ENCODE results near the gene ROR2.

The ROR2 gene

GRCh38 chr9:91736898-91737601 is 213.0 kb downstream of the ROR2 start:
- TF ChIP-seq BACH2 (CRISPR knock-in tag; IDR thresholded peaks at IDR 0.05; ENCODE audit: borderline replicate concordance): no peak
- TF ChIP-seq PPARA (CRISPR knock-in tag; IDR thresholded peaks at IDR 0.05; ENCODE audit: borderline replicate concordance): no peak
- TF ChIP-seq, protein P1, sequence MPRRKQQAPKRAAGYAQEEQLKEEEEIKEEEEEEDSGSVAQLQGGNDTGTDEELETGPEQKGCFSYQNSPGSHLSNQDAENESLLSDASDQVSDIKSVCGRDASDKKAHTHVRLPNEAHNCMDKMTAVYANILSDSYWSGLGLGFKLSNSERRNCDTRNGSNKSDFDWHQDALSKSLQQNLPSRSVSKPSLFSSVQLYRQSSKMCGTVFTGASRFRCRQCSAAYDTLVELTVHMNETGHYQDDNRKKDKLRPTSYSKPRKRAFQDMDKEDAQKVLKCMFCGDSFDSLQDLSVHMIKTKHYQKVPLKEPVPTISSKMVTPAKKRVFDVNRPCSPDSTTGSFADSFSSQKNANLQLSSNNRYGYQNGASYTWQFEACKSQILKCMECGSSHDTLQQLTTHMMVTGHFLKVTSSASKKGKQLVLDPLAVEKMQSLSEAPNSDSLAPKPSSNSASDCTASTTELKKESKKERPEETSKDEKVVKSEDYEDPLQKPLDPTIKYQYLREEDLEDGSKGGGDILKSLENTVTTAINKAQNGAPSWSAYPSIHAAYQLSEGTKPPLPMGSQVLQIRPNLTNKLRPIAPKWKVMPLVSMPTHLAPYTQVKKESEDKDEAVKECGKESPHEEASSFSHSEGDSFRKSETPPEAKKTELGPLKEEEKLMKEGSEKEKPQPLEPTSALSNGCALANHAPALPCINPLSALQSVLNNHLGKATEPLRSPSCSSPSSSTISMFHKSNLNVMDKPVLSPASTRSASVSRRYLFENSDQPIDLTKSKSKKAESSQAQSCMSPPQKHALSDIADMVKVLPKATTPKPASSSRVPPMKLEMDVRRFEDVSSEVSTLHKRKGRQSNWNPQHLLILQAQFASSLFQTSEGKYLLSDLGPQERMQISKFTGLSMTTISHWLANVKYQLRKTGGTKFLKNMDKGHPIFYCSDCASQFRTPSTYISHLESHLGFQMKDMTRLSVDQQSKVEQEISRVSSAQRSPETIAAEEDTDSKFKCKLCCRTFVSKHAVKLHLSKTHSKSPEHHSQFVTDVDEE (CRISPR knock-in tag; IDR thresholded peaks at IDR 0.05): peak; percentile 57; the same call in 1 of the 2 replicates
- no peak for TF ChIP-seq ARNTL (CRISPR knock-in tag; IDR thresholded peaks at IDR 0.05; ENCODE audit: borderline replicate concordance, low read depth)
- peak; percentile 86 for TF ChIP-seq TCF4 (CRISPR knock-in tag; IDR thresholded peaks at IDR 0.05; ENCODE audit: borderline replicate concordance)
- no peak for TF ChIP-seq ISL1 (CRISPR knock-in tag; IDR thresholded peaks at IDR 0.05)
- no peak for TF ChIP-seq ESRRG (CRISPR knock-in tag; IDR thresholded peaks at IDR 0.05)
- TF ChIP-seq CREB5 (CRISPR knock-in tag; IDR thresholded peaks at IDR 0.05; ENCODE audit: low read depth): no peak
- TF ChIP-seq, protein P2, sequence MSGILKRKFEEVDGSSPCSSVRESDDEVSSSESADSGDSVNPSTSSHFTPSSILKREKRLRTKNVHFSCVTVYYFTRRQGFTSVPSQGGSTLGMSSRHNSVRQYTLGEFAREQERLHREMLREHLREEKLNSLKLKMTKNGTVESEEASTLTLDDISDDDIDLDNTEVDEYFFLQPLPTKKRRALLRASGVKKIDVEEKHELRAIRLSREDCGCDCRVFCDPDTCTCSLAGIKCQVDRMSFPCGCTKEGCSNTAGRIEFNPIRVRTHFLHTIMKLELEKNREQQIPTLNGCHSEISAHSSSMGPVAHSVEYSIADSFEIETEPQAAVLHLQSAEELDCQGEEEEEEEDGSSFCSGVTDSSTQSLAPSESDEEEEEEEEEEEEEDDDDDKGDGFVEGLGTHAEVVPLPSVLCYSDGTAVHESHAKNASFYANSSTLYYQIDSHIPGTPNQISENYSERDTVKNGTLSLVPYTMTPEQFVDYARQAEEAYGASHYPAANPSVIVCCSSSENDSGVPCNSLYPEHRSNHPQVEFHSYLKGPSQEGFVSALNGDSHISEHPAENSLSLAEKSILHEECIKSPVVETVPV (CRISPR knock-in tag; IDR thresholded peaks at IDR 0.05): no peak
- no peak for TF ChIP-seq ZNF70 (CRISPR knock-in tag; IDR thresholded peaks at IDR 0.05)
- TF ChIP-seq ZC3H10 (CRISPR knock-in tag; IDR thresholded peaks at IDR 0.05): no peak
- TF ChIP-seq TOX (CRISPR knock-in tag; IDR thresholded peaks at IDR 0.05; ENCODE audit: borderline replicate concordance): no peak
- TF ChIP-seq ZNF8 (CRISPR knock-in tag; IDR thresholded peaks at IDR 0.05): no peak
- TF ChIP-seq OSR1 (CRISPR knock-in tag; IDR thresholded peaks at IDR 0.05): no peak
- TF ChIP-seq CSDC2 (CRISPR knock-in tag; IDR thresholded peaks at IDR 0.05): no peak
- TF ChIP-seq ZFP30 (CRISPR knock-in tag; IDR thresholded peaks at IDR 0.05): no peak
- no peak for ATAC-seq

GRCh38 chr9:91736311-91736710 is 213.7 kb downstream of the ROR2 start:
- no peak for ATAC-seq
- no peak for TF ChIP-seq ZNF70 (CRISPR knock-in tag; IDR thresholded peaks at IDR 0.05)
- TF ChIP-seq, protein P1 (CRISPR knock-in tag; IDR thresholded peaks at IDR 0.05): no peak
- no peak for TF ChIP-seq GLIS3 (CRISPR knock-in tag; IDR thresholded peaks at IDR 0.05)
- TF ChIP-seq CREB5 (CRISPR knock-in tag; IDR thresholded peaks at IDR 0.05; ENCODE audit: low read depth): no peak
- TF ChIP-seq ESRRG (CRISPR knock-in tag; IDR thresholded peaks at IDR 0.05): no peak
- TF ChIP-seq ZFP3 (CRISPR knock-in tag; IDR thresholded peaks at IDR 0.05): no peak
- no peak for TF ChIP-seq PPARA (CRISPR knock-in tag; IDR thresholded peaks at IDR 0.05; ENCODE audit: borderline replicate concordance)
- no peak for TF ChIP-seq SNAI2 (CRISPR knock-in tag; IDR thresholded peaks at IDR 0.05)
- no peak for TF ChIP-seq CSDC2 (CRISPR knock-in tag; IDR thresholded peaks at IDR 0.05)
- TF ChIP-seq ZC3H10 (CRISPR knock-in tag; IDR thresholded peaks at IDR 0.05): no peak
- TF ChIP-seq BACH2 (CRISPR knock-in tag; IDR thresholded peaks at IDR 0.05; ENCODE audit: borderline replicate concordance): no peak
- TF ChIP-seq TCF4 (CRISPR knock-in tag; IDR thresholded peaks at IDR 0.05; ENCODE audit: borderline replicate concordance): no peak
- no peak for TF ChIP-seq OSR1 (CRISPR knock-in tag; IDR thresholded peaks at IDR 0.05)
- TF ChIP-seq ISL1 (CRISPR knock-in tag; IDR thresholded peaks at IDR 0.05): no peak

Measured in SK-N-SH treated with all-trans-retinoic acid at 6 μM for 48 hours (cell line).